A549 (cell line): ENCODE measurements around the gene MYO6.
"Not testable (repeated sequence)": the region's sequence is repeated elsewhere in the genome, so short reads cannot be mapped to it uniquely, and the experiment has no call there.

ENCODE experiments used
- CEBPB ChIP-seq, 2 experiments: fragments of >200 bp in 1 of 2; sonication (Bioruptor Twin) in 1 of 2; formaldehyde crosslinking in 1 of 2; IDR thresholded peaks; 2 replicates each; pipeline ENCODE4 v1.6.1; 2012 to 2016
- CHD2 ChIP-seq: fragments of 150-350 bp; IDR thresholded peaks from 2 replicates; pipeline ENCODE4 v1.6.1; 2014; ENCODE audit warnings: low read length; ENCODE audit not compliant: partially characterized antibody
- CTCF ChIP-seq: fragments of >200 bp; sonication (Bioruptor Twin); formaldehyde crosslinking; IDR thresholded peaks from 3 replicates; pipeline ENCODE4 v1.5.1; 2016
- EP300 ChIP-seq, 2 experiments: fragments of >200 bp; sonication (Bioruptor Twin); formaldehyde crosslinking; IDR thresholded peaks; 2 replicates in 1 of 2; 3 replicates in 1 of 2; pipeline ENCODE4 v1.6.1; 2016 to 2017
- HES2 ChIP-seq: fragments of >200 bp; sonication (Bioruptor Twin); formaldehyde crosslinking; IDR thresholded peaks from 2 replicates; pipeline ENCODE4 v1.6.1; 2016
- JUNB ChIP-seq: fragments of >200 bp; sonication (Bioruptor Twin); formaldehyde crosslinking; IDR thresholded peaks from 2 replicates; pipeline ENCODE4 v1.6.1; 2016
- KDM1A ChIP-seq: fragments of 200-600 bp; sonication (generic); IDR thresholded peaks from 2 replicates; pipeline ENCODE4 v1.6.1; 2016; ENCODE audit warnings: low read depth, mild to moderate bottlenecking
- MAX ChIP-seq: IDR thresholded peaks from 2 replicates; pipeline ENCODE4 v1.6.1; 2012
- MAZ ChIP-seq: fragments of 150-350 bp; IDR thresholded peaks from 2 replicates; pipeline ENCODE4 v1.6.1; 2014; ENCODE audit warnings: antibody characterized with exemption, low read depth, low read length, borderline replicate concordance
- MYC ChIP-seq: IDR thresholded peaks from 2 replicates; pipeline ENCODE4 v1.6.1; 2012; ENCODE audit warnings: mild to moderate bottlenecking, inconsistent platforms, low read length, improper control_type of control experiment, borderline replicate concordance
- ZNF302 ChIP-seq: fragments of 250-450 bp; sonication (Bioruptor Pico); IDR thresholded peaks from 2 replicates; pipeline ENCODE4 v1.9.0; 2021; ENCODE audit warnings: inconsistent platforms, mild to moderate bottlenecking, moderate library complexity
- TF ChIP-seq, protein P1 (sequence below): fragments of 450-650 bp; IDR thresholded peaks from 2 replicates; pipeline ENCODE4 v1.6.1; 2014; ENCODE audit warnings: antibody characterized with exemption
- TF ChIP-seq, protein P2 (sequence below): fragments of 200-600 bp; sonication (generic); IDR thresholded peaks from 2 replicates; pipeline ENCODE4 v1.6.1; 2016; ENCODE audit warnings: antibody characterized with exemption, mild to moderate bottlenecking, moderate library complexity

DNA sequence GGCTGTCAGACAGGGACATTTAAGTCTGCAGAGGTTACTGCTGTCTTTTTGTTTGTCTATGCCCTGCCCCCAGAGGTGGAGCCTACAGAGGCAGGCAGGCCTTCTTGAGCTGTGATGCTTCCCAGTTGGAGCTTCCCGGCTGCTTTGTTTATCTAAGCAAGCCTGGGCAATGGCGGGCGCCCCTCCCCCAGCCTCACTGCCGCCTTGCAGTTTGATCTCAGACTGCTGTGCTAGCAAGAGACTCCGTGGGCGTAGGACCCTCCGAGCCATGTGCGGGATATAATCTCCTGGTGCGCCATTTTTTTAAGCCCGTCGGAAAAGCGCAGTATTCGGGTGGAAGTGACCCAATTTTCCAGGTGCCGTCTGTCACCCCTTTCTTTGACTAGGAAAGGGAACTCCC is 156.1 kb downstream of the MYO6 start:
- TF ChIP-seq CTCF; ZNF302 (CRISPR knock-in tag); CHD2; MYC; HES2; EP300 (IDR thresholded peaks at IDR 0.05); CEBPB (IDR thresholded peaks at IDR 0.05); MAZ; JUNB; KDM1A; MAX: not testable (repeated sequence)
- TF ChIP-seq, protein P1, sequence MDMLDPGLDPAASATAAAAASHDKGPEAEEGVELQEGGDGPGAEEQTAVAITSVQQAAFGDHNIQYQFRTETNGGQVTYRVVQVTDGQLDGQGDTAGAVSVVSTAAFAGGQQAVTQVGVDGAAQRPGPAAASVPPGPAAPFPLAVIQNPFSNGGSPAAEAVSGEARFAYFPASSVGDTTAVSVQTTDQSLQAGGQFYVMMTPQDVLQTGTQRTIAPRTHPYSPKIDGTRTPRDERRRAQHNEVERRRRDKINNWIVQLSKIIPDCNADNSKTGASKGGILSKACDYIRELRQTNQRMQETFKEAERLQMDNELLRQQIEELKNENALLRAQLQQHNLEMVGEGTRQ = not testable (repeated sequence)
- TF ChIP-seq, protein P2, sequence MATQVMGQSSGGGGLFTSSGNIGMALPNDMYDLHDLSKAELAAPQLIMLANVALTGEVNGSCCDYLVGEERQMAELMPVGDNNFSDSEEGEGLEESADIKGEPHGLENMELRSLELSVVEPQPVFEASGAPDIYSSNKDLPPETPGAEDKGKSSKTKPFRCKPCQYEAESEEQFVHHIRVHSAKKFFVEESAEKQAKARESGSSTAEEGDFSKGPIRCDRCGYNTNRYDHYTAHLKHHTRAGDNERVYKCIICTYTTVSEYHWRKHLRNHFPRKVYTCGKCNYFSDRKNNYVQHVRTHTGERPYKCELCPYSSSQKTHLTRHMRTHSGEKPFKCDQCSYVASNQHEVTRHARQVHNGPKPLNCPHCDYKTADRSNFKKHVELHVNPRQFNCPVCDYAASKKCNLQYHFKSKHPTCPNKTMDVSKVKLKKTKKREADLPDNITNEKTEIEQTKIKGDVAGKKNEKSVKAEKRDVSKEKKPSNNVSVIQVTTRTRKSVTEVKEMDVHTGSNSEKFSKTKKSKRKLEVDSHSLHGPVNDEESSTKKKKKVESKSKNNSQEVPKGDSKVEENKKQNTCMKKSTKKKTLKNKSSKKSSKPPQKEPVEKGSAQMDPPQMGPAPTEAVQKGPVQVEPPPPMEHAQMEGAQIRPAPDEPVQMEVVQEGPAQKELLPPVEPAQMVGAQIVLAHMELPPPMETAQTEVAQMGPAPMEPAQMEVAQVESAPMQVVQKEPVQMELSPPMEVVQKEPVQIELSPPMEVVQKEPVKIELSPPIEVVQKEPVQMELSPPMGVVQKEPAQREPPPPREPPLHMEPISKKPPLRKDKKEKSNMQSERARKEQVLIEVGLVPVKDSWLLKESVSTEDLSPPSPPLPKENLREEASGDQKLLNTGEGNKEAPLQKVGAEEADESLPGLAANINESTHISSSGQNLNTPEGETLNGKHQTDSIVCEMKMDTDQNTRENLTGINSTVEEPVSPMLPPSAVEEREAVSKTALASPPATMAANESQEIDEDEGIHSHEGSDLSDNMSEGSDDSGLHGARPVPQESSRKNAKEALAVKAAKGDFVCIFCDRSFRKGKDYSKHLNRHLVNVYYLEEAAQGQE = not testable (repeated sequence)
